Umbilical cord (tissue), 2 donors: ENCODE results near the gene TMEM101. TPM values are rescaled to one million over a fixed set of nuclear protein-coding genes. Genes with fewer than 3 reads are reported as not detected.
"Not testable (repeated sequence)": the region's sequence is repeated elsewhere in the genome, so short reads cannot be mapped to it uniquely, and the experiment has no call there.

Experiments used
- DNase-seq: peaks from one replicate; pipeline ENCODE4 v3.0.0-alpha.2; 2015; ENCODE audit warnings: low spot score
- total RNA-seq: library from RNA; depleted of rRNA; stranded (reverse); fragments of >200 nt; gene quantifications from one replicate; pipeline ENCODE4 v1.2.3, GENCODE V29; 2014; ENCODE audit warnings: low replicate concordance; ENCODE audit not compliant: insufficient read depth

Gene TMEM101
- total RNA-seq, 1 donor from 2014 or later = 47.2 TPM

DNA sequence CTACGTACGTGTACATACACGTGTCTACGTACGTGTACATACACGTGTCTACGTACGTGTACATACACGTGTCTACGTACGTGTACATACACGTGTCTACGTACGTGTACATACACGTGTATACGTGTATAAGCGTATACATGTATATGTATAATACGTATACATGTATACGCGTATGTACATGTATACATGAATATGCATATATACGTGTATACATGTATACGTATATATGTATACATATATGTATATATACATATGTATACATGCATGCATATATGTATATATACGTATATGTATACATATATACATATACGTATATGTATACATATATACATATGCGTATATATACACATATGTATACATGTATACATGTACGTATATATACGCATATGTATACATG is 38.9 kb downstream of the TMEM101 start:
- no peak for DNase-seq

GRCh38 chr17:43974382-43975266 is 40.1 kb downstream of the TMEM101 start:
- no peak for DNase-seq

DNA sequence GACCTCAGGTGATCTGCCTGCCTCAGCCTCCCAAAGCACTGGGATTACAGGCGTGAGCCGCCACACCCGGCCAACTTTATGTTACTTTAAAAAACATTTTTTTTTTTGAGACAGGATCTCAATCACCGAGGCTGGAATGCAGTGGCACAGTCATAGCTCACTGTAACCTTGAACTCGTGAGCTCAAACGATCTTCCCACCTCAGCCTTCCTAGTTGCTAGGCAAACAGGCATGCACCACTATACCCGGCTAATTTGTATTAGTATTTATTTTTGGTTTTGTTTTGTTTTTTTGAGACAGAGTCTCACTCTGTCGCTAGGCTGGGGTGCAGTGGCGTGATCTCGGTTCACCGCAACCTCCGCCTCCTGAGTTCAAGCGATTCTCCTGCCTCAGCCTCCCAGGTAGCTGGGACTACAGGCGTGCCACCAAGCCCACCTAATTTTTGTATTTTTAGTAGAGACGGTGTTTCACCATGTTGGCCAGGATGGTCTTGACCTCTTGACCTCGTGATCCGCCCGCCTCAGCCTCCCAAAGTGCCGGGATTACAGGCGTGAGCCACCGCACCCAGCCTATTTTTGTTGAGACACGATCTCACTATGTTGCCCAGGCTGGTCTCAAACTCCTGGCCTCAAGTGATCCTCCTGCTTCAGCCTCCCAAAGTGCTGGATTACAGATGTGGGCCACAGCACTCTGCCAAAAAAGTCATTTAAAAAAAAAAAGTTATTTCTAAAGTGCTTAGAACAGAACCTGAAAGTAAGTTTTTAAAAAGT is 42.1 kb downstream of the TMEM101 start:
- not testable (repeated sequence) for DNase-seq

- DNase-seq = not testable (repeated sequence)
Observed at GRCh38 chr17:43971436-43971835, 43.3 kb downstream of the TMEM101 start.

DNA sequence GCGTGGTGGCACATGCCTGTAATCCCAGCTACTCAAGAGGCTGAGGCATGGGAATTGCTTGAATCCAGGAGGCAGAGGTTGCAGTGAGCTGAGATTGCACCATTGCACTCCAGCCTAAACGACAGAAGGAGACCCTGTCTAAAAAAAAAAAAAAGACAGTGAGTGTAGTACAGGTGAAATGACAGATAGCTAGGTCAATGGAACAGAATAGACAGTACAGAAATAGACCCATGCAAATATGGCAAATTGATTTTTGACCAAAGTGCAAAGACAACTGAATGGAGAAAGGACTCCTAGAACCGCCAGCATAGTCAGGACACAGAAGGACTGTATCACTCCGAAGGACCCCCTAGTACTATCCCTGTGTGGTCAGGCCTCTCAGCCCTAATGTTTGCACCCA is 44.4 kb downstream of the TMEM101 start:
- no peak for DNase-seq

GRCh38 chr17:43967251-43967875 is 47.4 kb downstream of the TMEM101 start:
- DNase-seq = no peak

DNA sequence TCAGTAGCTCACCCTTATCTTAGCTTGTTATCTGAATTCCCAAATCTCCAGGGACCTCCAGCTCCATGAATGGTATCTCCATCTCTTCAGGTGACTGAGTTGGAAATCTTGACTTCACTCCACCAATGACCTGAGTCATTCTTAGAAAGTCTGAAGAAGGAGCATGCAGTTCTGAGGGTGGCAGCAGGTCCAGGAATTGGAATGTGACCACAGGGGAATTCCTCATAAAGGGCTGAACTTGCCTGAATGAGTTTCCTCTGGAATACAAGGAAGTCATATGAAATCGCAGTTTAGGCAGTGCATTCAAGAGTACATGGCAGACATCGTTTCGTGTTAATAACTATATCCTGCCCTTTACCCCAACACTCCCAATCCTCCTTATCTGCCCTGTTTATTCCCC is 48.5 kb downstream of the TMEM101 start:
- no peak for DNase-seq

DNA sequence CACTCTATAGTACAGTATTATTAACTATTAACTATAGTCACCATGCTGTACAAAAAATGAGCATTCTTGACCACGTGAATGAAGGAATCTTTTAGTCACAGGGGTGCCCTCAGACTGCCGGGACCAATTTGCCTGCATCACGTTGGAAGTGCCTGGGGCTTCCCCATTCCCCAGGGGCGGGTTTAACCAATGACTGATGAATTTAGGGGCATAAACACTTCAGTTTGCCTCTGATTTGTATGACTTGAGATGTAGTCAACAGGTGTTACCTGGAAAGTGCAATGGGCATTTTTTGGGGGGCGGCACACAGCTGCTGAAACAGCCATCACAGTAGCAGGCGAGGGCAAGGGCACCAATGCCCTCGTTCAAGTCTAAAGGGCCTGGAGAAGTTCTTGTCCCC is 52.3 kb downstream of the TMEM101 start:
- no peak for DNase-seq

DNA sequence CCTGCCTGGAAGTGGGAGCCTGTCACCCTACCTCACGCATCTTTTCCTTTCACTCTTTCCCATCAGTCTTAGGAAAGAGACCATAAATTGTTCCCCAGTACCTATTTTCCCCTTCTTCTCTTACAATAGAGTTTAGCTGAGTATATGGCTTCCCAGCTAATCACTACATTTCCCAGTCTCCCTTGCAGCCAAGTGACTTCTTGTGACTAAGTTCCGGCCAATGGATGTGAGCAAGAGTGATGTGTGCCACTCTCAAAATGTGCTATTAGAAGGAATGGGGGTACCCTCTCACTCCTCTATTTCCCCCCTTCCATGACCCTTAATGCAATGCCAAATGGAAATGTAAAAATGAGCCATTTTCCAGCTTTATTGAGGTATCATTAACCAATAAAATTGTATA is 52.8 kb downstream of the TMEM101 start:
- DNase-seq = no peak

DNA sequence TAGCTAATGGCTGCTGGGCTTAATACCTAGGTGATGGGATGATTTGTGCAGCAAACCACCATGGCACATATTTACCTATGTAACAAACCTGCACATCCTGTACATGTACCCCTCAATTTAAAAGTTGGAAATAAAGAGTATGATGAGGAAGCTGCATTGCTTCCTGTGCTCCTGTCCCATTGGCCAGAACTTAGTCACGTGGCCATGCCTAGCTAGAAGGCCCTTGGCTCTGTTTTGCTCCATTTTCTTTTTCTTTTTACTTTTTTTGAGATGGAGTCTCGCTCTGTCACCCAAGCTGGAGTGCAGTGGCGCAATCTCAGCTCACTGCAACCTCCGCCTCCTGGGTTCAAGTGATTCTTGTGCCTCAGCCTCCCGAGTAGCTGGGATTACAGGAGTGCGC is 53.5 kb downstream of the TMEM101 start:
- not testable (repeated sequence) for DNase-seq

Other genes with a start within 250 kb of the TMEM101 start
- gene DUSP3, start 236.0 kb downstream of the TMEM101 start, total RNA-seq = 57.5 TPM
- gene CFAP97D1, start 234.5 kb downstream of the TMEM101 start, total RNA-seq = 1.4 TPM
- 11.6 TPM for gene MPP3, start 181.8 kb downstream of the TMEM101 start, total RNA-seq
- gene CD300LG, start 167.8 kb downstream of the TMEM101 start, total RNA-seq = not detected
- gene MPP2, start 107.4 kb downstream of the TMEM101 start, total RNA-seq = 5.5 TPM
- not detected for gene PPY, start 72.5 kb downstream of the TMEM101 start, total RNA-seq
- gene PYY, start 61.0 kb downstream of the TMEM101 start, total RNA-seq = not detected
- 0.48 TPM for gene NAGS, start 10.3 kb downstream of the TMEM101 start, total RNA-seq
- gene LSM12, start 51.7 kb upstream of the TMEM101 start, total RNA-seq = 27.2 TPM
- gene G6PC3, start 55.8 kb upstream of the TMEM101 start, total RNA-seq = 3.6 TPM
- gene HDAC5, start 108.7 kb upstream of the TMEM101 start, total RNA-seq = 26.7 TPM
- 2.6 TPM for gene HROB, start 127.0 kb upstream of the TMEM101 start, total RNA-seq
- not detected for gene ASB16, start 155.7 kb upstream of the TMEM101 start, total RNA-seq
- gene TMUB2, start 172.0 kb upstream of the TMEM101 start, total RNA-seq = 24.6 TPM
- gene ATXN7L3, start 184.9 kb upstream of the TMEM101 start, total RNA-seq = 33.0 TPM
- 123 TPM for gene UBTF, start 204.7 kb upstream of the TMEM101 start, total RNA-seq